Keratinocyte (primary cell): Measurements from ENCODE around the gene FLAD1. TPM values are rescaled to one million over a fixed set of nuclear protein-coding genes. Genes with fewer than 3 reads are reported as not detected.

Experiments used
- DNase-seq: peaks from one replicate; pipeline ENCODE4 v3.0.0-alpha.2; 2011; ENCODE audit warnings: low read depth, missing footprints, low spot score
- FAIRE-seq: peaks from 2 replicates; lab custom pipeline; 2011; peaks lifted over from hg19 to GRCh38; lab: Jason Lieb, UNC
- H2AFZ ChIP-seq: 2 replicates; pipeline ENCODE4 v1.6.0; 2012; ENCODE audit warnings: low read length, control low read depth, inconsistent platforms; ENCODE audit not compliant: control insufficient read depth
- H3K27ac ChIP-seq: 2 replicates; pipeline ENCODE4 v1.5.1; 2011; ENCODE audit warnings: low read length; ENCODE audit not compliant: control insufficient read depth, insufficient read depth
- H3K27me3 ChIP-seq: 3 replicates; pipeline ENCODE4 v1.6.0; 2011; ENCODE audit warnings: low read length; ENCODE audit not compliant: control insufficient read depth, insufficient read depth; ENCODE audit errors: extremely low read depth
- H3K36me3 ChIP-seq, 2 experiments: 2 replicates in 1 of 2; 3 replicates in 1 of 2; pipeline ENCODE4 v1.5.1; 2011; ENCODE audit warnings: low read length in 2 of 2, mild to moderate bottlenecking in 1 of 2; ENCODE audit not compliant: control insufficient read depth in 2 of 2, insufficient read depth in 2 of 2; ENCODE audit errors: extremely low read depth in 1 of 2
- H3K4me1 ChIP-seq: 3 replicates; pipeline ENCODE4 v1.5.1; 2011; ENCODE audit warnings: low read length; ENCODE audit not compliant: control insufficient read depth, insufficient read depth; ENCODE audit errors: extremely low read depth
- H3K4me2 ChIP-seq: 3 replicates; pipeline ENCODE4 v1.6.0; 2011; ENCODE audit warnings: low read depth, low read length; ENCODE audit not compliant: control insufficient read depth, insufficient read depth; ENCODE audit errors: extremely low read depth
- H3K4me3 ChIP-seq, 3 experiments: fragments of 200-600 bp in 1 of 3; sonication (generic) in 1 of 3; 2 replicates in 2 of 3; 3 replicates in 1 of 3; pipeline ENCODE4 v1.5.1; 2011 to 2016; ENCODE audit warnings: low read length in 3 of 3, mild to moderate bottlenecking in 3 of 3, control low read depth in 2 of 3, inconsistent platforms in 1 of 3, low read depth in 1 of 3, mixed read lengths in 1 of 3, mixed run types in 1 of 3, moderate library complexity in 1 of 3; ENCODE audit not compliant: control insufficient read depth in 2 of 3, insufficient read depth in 2 of 3; ENCODE audit errors: extremely low read depth in 1 of 3
- H3K79me2 ChIP-seq: 2 replicates; pipeline ENCODE4 v1.6.0; 2012; ENCODE audit warnings: low read length; ENCODE audit not compliant: control insufficient read depth, insufficient read depth
- H3K9ac ChIP-seq: 3 replicates; pipeline ENCODE4 v1.6.0; 2011; ENCODE audit warnings: low read length; ENCODE audit not compliant: control insufficient read depth, insufficient read depth; ENCODE audit errors: extremely low read depth
- H3K9me1 ChIP-seq: 3 replicates; pipeline ENCODE4 v1.6.0; 2011; ENCODE audit warnings: low read length; ENCODE audit not compliant: control insufficient read depth, insufficient read depth; ENCODE audit errors: extremely low read depth
- H3K9me3 ChIP-seq: 2 replicates; pipeline ENCODE4 v1.5.1; 2012; ENCODE audit warnings: low read depth, low read length; ENCODE audit not compliant: control insufficient read depth
- H4K20me1 ChIP-seq: 3 replicates; pipeline ENCODE4 v1.6.0; 2011; ENCODE audit warnings: low read length; ENCODE audit not compliant: control insufficient read depth, insufficient read depth; ENCODE audit errors: extremely low read depth
- EZH2 ChIP-seq: IDR thresholded peaks from one replicate; pipeline ENCODE4 v1.6.1; 2012; ENCODE audit warnings: inconsistent platforms, mild to moderate bottlenecking, low read length, moderate library complexity
- dilution Hi-C: fragments of 300-500 bp; cut with MboI; formaldehyde crosslinking; loops from one replicate; pipeline ENCODE4 v1.7.0; 2020; ENCODE audit warnings: low sequenced_read_pairs; ENCODE audit not compliant: extremely low pct_ligation_motif_present
- polyA plus RNA-seq, 5 experiments: library from polyadenylated mRNA; depleted of rRNA in 3 of 5; stranded (reverse) in 3 of 5; stranded (forward) in 1 of 5; unstranded in 1 of 5; fragments of >200 nt; gene quantifications; 1 replicate in 1 of 5; 2 replicates in 3 of 5; 3 replicates in 1 of 5; pipeline versions ENCODE4 v1.2.1 to v1.2.3, GENCODE V29; 2011 to 2012; ENCODE audit warnings: missing spikeins in 2 of 5, low read depth in 1 of 5, low replicate concordance in 1 of 5
- TF ChIP-seq, protein P1 (sequence below), 3 experiments: IDR thresholded peaks in 1 of 3; conservative IDR thresholded peaks in 1 of 3; optimal IDR thresholded peaks in 1 of 3; 2 replicates in 2 of 3; 3 replicates in 1 of 3; pipeline versions ENCODE3 to v1.5.1; 2011; ENCODE audit warnings: low read length in 3 of 3, mild to moderate bottlenecking in 3 of 3, moderate library complexity in 2 of 3, control low read depth in 1 of 3, inconsistent platforms in 1 of 3; ENCODE audit not compliant: insufficient read depth in 2 of 3; ENCODE audit errors: extremely low read depth in 1 of 3

The FLAD1 gene
- polyA plus RNA-seq, 1 donor (not counting 4 experiments of a cell fraction or from before 2014, with no cell fraction given) = 51.4 TPM

DNA sequence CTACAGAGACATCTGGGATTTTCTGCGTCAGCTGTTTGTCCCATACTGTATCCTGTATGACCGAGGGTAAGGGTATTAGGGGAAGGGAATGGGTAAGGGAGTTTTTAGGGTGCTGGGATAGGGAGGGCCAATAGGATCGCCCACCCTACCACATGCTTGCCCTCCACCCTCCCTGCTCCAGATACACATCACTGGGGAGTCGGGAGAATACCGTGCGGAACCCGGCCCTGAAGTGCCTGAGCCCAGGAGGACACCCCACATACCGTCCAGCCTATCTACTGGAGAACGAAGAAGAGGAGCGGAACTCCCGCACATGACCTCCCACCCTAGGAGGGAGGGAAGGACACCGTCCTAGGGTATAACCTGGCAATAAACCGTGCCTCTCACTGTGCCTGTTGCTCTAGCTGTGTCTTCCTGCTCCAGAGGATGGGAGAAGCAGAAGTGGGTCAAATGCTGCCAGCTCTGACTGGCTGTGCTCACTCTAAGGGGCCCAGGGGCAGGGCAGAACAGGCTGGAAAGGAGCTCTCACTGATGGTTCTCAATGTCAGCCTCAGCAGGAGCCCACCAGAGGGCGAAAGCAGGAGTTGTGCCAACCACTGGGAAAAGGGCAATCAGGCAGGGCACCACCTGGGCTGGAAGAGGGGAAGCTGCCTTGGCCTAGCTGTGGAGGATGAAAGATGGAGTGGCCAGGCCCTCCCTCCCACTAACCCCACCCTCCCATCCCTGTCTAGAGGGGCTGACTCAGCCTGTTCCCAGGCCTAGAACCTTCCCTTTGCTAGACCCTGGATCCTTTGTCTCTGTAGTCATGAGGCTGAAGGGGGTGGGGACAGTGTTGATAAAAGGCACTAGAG lies 9.8 kb downstream of the FLAD1 start:
- Histone ChIP-seq H3K9me1 (no peaks in the 10 kb centered on the region), H4K20me1 (peaks cover 3% of the 10 kb centered on the region), H3K4me2 (no peak overlapping the region), H3K27me3 (no peaks in the 10 kb centered on the region), H3K79me2 (peaks cover 17% of the 10 kb centered on the region), H3K9ac (no peak overlapping the region), H3K36me3 (peaks cover 20 to 21% of the 10 kb centered on the region in 2 experiments), H3K27ac (no peak overlapping the region), H3K4me3 (no peak overlapping the region), H3K9me3 (no peaks in the 10 kb centered on the region), H2AFZ (no peak overlapping the region), H3K4me1 (no peaks in the 10 kb centered on the region)
- dilution Hi-C loops = no loop called here
- no peak for FAIRE-seq
- TF ChIP-seq EZH2 = no peak
- TF ChIP-seq, protein P1, sequence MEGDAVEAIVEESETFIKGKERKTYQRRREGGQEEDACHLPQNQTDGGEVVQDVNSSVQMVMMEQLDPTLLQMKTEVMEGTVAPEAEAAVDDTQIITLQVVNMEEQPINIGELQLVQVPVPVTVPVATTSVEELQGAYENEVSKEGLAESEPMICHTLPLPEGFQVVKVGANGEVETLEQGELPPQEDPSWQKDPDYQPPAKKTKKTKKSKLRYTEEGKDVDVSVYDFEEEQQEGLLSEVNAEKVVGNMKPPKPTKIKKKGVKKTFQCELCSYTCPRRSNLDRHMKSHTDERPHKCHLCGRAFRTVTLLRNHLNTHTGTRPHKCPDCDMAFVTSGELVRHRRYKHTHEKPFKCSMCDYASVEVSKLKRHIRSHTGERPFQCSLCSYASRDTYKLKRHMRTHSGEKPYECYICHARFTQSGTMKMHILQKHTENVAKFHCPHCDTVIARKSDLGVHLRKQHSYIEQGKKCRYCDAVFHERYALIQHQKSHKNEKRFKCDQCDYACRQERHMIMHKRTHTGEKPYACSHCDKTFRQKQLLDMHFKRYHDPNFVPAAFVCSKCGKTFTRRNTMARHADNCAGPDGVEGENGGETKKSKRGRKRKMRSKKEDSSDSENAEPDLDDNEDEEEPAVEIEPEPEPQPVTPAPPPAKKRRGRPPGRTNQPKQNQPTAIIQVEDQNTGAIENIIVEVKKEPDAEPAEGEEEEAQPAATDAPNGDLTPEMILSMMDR (optimal IDR thresholded peaks at IDR 0.05 in 1 of 3, IDR thresholded peaks at IDR 0.05 in 1 of 3, conservative IDR thresholded peaks at IDR 0.05 in 1 of 3; ENCODE audit: extremely low read depth in 1 of 3, insufficient read depth in 2 of 3, low read length in 3 of 3) = peak in 2 of 3 experiments; percentile 7 to 33
- no peak for DNase-seq

- dilution Hi-C loops = no loop called here
Measured at GRCh38 chr1:154993572-154994268, 10.6 kb downstream of the FLAD1 start, which contains the start of gene LENEP. Gene LENEP, plus strand, starts transcription at chr1:154993586. Its CDS starts 22 bp downstream, at chr1:154993608.

More at GRCh38 chr1:154993572-154994268, 10.6 kb downstream of the FLAD1 start, which contains the start of gene LENEP:
- no peak within 1 kb of the TSS for H3K27ac ChIP-seq
- H3K9ac ChIP-seq = no peak within 1 kb of the TSS
- no peak within 1 kb of the TSS for H2AFZ ChIP-seq
- no peaks in the 10 kb centered on the region for H3K4me1 ChIP-seq
- no peak within 1 kb of the TSS for H3K4me2 ChIP-seq
- TF ChIP-seq, protein P1 (optimal IDR thresholded peaks at IDR 0.05 in 1 of 3, IDR thresholded peaks at IDR 0.05 in 1 of 3, conservative IDR thresholded peaks at IDR 0.05 in 1 of 3; ENCODE audit: extremely low read depth in 1 of 3, insufficient read depth in 2 of 3, low read length in 3 of 3) = no peak
- TF ChIP-seq EZH2 = no peak
- H3K4me3 ChIP-seq = no peak within 1 kb of the TSS
- FAIRE-seq (no peak), DNase-seq (no peak)
- peaks cover 10% of the 10 kb centered on the region for H3K79me2 ChIP-seq
- H3K9me3 ChIP-seq = no peaks in the 10 kb centered on the region
- no peaks in the 10 kb centered on the region for H3K27me3 ChIP-seq
- H3K36me3 ChIP-seq = peaks cover 12 to 15% of the 10 kb centered on the region in 2 experiments
- H4K20me1 ChIP-seq = peaks cover 2% of the 10 kb centered on the region
- H3K9me1 ChIP-seq = no peaks in the 10 kb centered on the region
